ENCODE measurements around the gene ODR4.
A peak's percentile ranks its signal among the peaks of the same experiment; 100 is the strongest.
"Not testable (repeated sequence)": the region's sequence is repeated elsewhere in the genome, so short reads cannot be mapped to it uniquely, and the experiment has no call there.

The ODR4 gene

DNA sequence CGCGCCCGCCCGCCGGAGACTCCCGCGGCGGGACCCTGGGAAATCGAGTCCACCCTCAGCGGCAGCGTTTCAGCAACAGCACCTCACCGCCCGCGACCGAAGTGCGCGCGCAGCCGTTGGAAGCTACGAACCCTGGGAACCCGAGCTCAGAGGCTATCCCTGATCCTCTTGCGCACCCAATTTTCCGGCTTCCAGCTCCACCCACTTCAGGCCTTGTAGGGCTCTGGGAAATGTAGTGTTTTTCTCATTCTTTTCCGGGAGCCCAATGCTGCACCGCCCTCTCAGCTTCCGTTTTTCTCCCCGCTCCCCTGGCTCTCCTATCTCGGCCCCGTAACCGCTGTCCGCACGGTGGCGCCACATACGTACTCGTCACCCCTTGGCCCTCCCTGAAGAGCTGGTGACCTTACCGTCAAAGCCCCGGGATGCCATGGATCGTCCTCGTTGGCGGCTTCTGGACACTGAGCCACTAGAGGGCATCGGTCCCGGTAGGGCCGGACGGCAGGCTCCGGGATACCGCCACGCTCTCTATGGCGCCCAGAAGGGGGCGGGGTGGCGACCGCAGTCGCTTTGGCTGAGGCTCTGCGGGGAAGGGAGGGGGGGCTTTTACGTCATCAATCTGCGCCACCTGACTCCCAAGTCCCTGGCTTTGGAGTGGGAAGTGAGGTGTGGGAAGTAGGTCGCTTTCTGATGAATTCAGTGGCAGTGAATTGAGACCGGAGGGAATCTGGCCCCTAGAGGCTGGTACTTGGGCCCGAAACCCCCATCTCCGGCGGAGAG, at the start of gene ODR4, which contains the start of gene TPR:
Gene ODR4 (plus strand): TSS at position 687 of the 777 bp plus-strand sequence. CDS start 3,948 bp downstream, outside the sequence.
Gene TPR (minus strand): TSS at position 102 of the 777 bp plus-strand sequence. CDS start 225 bp downstream, outside the sequence.
- FAIRE-seq, result peak; percentile 95

DNA sequence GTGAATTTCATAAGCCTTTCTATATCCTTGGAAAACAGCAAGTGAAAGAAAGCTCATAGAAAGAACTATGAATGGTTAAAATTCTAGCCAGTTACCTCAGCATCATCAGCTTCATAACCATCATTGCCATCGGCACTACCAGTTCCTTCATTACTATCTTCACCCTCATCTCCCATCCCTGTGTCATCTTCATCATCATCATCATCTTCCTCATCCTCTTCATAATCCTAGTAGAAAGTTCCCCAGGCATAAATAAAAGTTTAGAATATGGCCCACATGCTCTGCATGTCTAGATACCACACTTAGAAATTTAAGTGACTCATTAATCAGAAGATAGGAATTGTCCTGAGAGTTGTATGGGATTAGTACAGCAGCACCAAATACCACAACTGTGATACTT, 49.6 kb upstream of the ODR4 start:
- no peak for FAIRE-seq

DNA sequence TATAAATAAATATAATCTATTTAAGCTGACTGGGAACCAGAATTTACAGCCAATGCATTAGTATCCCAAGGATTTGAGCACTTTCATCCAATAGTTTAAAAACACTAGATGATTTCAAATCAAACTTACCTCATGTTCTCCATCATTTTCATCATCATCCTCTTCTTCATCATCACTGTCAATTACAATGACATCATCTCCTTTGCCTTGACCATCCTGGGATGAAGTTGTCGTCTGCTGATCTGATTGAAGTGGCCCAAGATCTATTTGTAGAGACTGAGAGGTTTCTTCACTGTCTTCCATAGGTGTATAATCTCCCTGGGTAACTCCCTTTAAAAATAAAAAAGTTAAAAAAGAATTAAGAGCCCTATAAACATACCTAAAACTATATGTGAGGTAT, 48.3 kb upstream of the ODR4 start:
- no peak for FAIRE-seq

DNA sequence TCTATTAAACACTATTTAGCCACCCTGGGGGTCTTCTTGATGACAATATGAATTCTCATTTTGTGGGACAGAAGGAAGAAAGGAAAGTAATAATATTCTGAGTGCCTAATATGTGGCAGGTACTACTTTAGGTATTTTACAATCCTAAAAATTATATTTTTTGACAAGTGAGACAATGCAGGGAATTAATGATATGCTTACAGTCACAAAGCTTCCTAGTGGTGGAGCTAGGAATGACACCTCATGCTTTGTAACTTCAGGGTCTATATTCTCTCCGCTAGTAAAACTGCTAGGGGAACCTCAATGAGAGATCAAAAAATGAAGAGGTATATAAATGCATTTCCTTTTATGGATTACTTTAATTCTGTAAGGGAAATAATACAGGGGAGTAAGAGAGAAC, 44.9 kb upstream of the ODR4 start:
- FAIRE-seq, result no peak

DNA sequence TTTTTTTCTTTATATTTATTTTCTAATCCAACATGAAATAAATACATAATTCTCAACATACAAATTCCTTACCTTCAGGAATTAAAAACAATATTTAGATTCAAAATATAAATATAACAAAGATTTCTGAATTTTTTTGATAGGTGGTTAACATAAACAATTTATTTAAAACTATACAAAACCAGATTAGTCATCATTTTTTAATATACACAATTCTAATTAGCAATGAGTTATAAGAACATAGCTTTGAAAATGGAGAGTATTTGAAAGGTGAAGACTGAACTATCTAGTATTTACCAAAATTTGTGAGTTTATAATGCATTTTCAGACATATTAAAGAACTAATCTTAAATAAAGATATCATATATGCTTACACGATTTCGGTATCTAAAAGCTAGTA, 38.1 kb upstream of the ODR4 start:
- peak; percentile 74 for FAIRE-seq

DNA sequence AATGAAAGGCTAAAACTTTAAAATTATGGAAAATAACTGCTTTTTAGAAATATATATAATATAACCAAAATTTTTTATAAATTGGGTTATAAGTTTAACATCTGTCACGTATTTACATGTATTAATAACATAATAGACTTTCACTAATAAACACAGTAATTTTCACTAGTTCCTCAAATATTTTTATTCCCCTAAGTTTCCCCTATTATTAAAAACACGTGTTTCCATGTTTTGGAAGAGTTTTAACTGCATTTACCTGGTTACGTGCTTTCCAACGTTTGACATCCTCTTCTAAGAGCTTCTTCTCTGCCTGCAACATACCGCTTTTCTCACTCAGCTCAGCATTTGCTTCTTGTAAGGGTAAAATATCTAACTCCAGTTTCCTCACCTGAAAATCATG, 34.9 kb upstream of the ODR4 start:
- no peak for FAIRE-seq

DNA sequence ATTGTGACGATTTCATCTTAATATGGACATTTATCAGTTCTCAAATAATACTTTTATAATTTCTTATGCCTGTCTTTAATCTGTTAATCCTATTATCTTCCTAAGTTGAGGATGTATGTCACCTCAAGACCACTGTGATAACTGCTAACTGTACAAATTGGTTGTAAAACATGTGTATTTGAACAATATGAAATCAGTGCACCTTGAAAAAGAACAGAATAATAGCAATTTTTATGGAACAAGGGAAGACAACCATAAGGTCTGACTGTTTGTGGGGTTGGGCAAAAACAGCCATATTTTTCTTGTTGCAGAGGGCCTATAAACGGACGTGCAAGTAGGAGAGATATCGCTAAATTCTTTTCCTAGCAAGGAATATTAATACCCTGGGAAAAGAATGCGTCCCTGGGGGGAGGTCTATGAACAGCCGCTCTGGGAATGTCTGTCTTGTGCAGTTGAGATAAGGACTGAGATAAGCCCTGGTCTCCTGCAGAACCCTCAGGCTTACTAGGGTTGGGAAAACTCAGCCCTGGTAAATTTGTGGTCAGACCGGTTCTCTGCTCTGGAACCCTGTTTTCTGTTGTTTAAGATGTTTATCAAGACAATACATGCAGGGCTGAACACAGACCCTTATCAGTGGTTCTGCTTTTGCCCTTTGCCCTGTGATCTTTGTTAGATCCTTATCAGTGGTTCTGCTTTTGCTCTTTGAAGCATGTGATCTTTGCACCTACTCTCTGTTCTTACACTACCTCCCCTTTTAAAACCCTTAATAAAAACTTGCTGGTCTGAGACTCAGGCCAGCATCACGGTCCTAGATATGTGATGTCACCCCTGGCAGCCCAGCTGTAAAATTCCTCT, 27.6 kb upstream of the ODR4 start:
- not testable (repeated sequence) for FAIRE-seq

DNA sequence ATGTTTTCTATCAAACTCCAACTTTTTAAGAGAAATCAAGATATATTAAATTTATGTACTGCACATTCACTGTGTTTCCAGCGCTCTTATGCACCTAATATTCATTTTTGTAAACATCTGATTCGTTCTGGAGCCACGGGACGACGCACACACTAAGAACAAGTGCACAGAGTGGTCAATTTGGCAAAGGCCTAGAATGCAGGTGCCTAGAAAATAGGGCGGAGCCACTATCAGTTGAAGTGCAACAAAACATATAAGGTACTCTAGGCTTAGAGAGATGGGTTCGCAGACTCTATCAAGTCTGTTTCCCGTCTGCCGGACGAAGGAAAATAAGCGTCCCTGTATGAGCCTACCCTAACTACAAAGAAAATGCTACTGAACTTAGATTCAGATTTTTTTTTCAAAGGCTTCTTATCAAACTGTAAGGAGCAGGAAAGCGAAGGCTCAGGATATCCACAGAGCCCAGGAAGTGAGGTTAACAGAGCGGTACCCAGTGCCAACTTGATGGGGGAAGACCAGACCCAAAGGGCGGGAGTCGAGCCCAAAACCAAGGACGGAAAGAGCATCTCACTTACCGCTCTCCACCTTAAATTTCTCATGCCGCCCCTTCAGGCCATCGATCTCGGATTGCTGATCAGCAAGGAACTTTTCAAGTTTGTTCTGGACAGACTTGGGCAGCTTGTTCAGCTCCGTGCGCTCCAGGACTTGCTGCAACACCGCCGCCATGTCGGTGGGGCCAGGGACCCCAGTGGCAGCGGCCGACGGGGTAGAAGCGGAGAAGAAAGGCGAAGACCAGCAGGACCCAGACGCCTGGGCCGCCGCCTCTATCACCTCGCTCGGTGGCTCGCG, 1.1 kb upstream of the ODR4 start:
- FAIRE-seq, result no peak

DNA sequence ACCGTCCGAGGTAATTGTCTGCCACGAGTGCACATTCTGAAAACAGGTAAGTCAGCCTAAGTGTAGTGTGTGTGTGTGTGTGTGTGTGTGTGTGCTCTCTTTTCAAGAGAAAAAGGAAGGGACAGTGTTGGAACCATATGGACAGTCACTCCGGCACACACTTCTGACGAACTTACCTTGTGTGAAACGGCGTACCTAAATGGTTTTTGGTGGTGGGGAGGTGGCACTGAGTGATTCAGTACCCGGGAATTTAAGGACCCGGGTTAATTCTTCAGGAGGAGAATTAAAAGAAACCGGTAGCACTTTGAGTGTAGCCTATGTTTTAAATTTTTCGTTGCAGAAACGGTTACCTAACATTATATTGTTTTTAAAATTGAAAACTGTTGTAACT, 286 bp downstream of the ODR4 start:
- no peak for FAIRE-seq

DNA sequence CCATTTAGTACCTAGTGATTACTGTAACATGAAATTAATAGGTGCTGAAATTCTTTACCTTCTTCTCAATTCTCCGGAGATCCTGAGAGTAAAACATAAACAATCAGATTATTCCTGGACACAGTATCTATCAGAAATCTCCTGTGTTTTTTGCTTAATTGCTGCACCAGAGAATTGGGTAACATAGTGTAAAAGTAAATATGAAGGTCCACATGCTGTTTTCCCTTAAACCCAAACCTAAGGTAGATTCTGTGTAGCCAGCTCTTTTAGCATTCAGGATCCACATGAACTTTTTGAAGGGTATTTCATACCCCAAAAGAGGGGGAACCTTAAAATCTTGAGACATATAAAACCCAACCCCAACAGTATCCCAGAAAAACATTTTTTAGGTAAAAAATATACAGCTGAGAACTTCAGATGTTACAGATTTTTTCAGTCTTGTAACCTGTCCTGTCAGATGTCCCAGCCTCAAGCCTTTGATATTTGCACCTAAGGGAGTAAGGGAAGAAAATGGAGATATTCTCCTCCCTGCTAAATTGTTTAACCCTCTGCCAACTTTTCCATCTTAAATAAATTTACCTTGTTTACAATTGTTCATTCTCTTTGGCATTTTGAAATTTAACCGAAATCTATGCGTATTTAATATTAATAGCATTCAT, 11.2 kb downstream of the ODR4 start:
- FAIRE-seq, result no peak

DNA sequence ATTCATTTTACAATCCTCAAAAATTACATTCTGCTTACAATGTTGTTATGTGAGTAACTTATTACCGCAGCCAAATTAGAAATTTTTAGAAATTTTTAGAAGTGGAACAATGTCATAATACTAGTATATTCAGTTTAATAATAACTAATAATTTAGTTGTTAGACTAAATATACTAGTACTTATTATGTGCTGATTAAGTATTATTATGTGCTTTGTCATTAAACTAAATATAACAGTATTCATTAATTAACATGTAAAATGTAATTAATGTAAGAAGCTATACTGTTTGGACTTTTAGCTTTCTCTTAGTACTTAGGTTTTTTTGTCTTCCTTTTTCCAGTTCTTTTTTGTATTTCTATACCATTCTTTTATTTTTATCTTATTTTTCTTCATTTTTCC, 15.3 kb downstream of the ODR4 start:
- peak; percentile 26 for FAIRE-seq

DNA sequence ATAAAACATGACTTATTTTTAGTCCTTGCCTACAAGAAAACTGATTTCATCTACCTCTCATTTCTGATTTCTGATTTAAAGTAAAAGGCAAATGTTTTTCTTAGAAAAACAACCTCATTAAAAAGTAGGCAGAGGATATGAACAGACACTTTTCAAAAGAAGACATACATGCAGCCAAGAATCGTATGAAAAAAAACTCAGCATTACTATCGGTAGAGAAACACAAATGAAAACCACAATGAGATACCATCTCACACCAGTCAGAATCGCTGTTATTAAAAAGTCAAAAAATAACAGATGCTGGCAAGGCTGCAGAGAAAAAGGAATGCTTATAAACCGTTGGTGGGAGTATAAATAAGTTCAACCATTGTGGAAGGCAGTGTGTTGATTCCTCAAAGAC, 16.2 kb downstream of the ODR4 start:
- no peak for FAIRE-seq

DNA sequence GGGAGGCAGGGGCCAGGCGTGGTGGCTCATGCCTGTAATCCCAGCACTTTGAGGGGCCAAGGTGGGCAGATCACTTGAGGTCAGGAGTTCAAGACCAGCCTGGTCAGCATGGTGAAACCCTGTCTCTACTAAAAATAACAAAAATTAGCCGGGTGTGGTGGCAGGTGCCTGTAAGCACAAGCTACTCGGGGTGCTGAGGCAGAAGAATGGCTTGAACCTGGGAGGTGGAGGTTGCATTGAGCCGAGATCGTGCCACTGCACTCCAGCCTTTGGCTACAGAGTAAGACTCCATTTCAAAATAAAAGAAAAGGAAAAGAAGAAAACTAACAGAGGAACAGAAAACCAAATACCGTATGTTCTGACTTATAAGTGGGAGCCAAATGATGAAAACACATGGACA, 17.1 kb downstream of the ODR4 start:
- FAIRE-seq, result not testable (repeated sequence)

DNA sequence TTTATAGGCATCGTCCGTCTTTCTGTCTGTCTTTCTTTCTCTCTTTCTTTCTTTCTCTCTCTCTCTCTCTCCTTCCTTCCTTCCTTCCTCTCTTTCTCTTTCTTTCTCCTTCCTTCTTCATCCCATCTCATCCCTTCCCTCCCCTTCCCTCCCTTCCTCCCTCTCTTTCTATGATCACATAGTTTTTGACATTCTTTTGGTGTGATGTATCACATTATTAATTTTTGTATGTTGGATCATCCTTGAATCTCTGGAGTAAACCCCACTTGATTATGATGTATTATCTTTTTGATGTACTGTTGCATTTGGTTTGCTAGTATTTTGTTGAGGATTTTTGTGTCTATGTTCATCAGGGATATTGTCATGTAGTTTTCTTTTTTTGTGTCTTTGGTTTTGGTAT, 25.8 kb downstream of the ODR4 start:
- not testable (repeated sequence) for FAIRE-seq

DNA sequence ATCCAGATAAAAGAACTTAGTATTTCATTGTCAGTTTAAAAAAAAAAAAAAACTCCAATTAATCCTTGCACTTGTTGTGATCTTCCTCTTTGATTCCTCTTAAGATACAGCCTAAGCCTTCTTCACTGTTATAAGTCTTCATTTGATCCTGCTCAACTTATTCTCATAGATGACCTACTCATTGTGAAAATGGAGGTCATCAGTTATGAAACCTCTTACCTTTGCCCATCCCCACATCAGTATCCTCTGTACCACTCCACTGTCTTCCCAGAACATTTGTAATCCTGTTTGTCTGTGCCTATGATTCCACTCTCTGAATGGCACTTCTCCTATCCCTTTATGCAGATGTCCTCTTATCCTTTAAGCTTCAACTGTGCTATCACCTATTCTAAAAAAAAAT, 28.0 kb downstream of the ODR4 start:
- FAIRE-seq, result no peak

DNA sequence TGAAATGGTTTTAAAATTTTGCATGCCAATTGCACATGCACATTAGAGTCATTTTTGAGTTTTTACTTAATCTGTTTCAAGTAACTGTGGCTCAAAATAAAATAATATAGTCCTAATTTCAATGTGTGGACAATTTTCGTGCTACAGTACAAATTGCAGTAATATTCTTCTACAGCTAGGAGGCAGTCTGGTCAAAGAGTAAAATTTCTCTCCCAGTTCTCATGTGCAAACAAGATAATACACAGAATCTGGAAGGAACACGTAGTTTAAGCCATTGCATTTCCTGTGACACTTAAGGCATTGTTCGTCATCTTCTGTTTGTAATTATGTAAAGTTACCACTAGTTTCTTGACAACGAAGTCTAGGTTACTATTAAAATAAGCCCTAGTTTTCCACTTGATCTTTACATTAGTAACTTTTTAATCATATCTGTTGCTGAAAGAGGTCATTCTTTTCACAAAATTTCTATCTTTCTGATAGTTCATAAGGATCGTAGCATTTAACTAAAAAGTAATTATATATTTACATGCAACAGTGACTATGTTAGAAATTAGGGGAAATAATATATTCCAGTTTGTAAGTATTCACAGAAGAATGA, 28.9 kb downstream of the ODR4 start:
- peak; percentile 58 for FAIRE-seq

DNA sequence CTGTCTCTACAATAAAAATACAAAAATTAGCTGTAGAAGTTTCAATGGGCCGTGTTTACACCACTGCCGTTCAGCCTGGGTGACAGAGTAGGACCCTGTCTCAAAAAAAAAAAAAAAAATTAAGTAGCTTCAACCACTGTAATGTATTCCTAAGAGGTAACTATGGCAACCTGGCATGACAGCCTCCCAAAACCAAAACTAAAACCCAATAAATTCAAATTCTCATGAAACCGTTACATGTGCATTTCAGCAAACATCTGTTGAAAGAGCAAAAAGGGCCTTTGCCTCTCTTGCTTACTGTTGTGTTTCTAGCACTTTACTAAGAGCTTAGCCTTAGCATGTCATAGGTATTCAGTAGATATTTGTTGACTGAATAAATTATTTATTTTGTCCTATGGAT, 33.5 kb downstream of the ODR4 start:
- no peak for FAIRE-seq

DNA sequence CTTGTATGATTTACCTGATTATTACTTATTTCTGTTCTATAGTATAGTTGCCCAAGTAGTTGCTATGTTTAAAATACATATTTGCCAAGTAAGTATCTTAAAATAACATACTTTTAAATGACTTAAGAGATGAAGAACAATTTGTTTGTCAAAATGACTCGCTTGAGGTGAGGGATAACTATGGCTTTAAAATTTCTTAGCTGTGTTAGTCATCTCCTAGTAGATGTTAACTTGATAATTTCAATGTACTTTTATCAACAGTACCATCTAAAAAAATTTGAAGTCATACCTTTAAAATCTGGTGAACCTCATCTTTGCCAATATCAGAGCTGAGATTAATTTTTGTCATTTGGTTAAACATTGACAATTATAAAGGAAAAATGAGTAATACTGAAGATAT, 37.7 kb downstream of the ODR4 start:
- FAIRE-seq, result peak; percentile 35

DNA sequence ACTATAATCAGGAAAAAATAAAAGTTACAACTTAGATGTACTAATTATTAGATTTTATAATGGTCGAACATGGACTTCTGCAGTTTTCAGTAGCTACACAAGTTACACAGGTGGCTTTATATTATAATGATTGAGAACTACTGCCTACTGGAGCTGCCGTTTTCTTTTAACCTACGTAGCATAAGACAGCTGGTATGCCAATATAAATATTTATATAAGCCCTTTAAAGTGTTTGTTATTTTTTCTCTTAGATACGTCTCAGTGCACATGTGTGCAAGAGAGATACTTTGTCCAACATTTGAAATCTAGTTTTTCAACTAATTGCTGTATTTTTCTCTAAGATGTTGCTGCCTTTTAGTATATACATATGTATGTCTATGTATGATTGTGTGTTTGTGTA, 42.9 kb downstream of the ODR4 start:
- no peak for FAIRE-seq

DNA sequence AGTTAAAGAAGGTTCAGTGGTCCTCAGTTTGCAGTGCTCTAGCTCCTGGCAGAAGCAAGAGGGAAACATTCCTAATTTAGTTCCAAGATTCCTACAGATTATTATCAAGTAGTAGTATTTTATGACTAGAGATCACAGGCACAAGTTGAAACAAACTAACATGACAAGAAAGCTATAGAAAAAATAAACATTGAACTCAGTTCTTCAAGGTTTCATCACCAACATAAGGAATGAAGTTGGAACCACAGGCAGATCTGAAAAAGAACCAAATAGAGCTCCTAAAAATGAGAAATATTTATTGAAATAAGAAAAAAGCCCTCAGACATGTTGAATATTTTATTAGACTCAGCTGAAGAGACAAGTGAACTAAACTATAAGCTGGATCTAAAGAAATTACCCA, 44.7 kb downstream of the ODR4 start:
- FAIRE-seq, result no peak

DNA sequence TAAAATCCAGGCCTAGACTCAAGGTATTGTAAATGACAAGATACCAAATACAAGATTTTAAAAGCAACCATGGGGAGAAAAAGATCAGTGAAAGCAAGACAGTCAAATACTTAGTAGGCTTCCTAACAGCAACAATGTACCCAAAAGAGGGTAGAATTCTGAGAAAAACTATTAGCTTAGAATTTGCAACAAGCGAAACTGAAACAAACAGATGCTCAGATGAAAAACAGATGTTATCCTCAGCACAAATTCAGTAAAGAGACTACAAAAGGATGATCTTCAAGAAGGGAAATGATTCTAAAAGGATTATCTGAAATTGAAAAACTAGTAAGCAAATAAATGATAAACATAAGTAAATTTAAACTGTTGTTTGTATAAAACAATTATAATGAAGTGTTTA, 45.3 kb downstream of the ODR4 start:
- FAIRE-seq, result peak; percentile 94

DNA sequence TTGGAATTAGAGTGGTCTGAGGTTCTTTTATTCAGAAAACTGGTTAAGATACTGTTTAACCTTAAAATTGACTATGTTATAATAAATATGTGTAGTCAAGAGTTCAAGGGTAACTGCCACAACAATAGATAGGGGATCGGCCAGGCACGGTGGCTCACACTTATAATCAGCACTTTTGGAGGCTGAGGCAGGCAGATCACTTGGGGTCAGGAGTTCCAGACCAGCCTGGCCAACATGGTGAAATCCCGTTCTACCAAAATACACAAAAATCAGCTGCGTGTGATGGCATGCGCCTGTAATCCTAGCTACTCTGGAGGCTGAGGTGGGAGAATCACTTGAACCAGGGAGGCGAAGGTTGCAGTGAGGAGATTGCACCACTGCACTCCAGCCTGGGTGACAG, 45.8 kb downstream of the ODR4 start:
- no peak for FAIRE-seq

Measured in endometrium (tissue), 2 donors.